Body of pancreas (tissue), 4 donors: Measurements from ENCODE around the gene NRP2.

Experiments
- POLR2A ChIP-seq, 3 donors: fragments of 450-650 bp; IDR thresholded peaks; one replicate each; pipeline ENCODE4 v1.6.1; 2016; ENCODE audit warnings: antibody characterized with exemption in 3 of 3, mild to moderate bottlenecking in 2 of 3
- TF ChIP-seq, protein P1 (sequence below), 7 experiments: fragments of 450-650 bp in 4 of 7; fragments of 200-600 bp in 3 of 7; sonication (generic) in 3 of 7; IDR thresholded peaks; one replicate each; pipeline ENCODE4 v1.5.1; 2016 to 2019; ENCODE audit warnings: antibody characterized with exemption in 7 of 7

DNA sequence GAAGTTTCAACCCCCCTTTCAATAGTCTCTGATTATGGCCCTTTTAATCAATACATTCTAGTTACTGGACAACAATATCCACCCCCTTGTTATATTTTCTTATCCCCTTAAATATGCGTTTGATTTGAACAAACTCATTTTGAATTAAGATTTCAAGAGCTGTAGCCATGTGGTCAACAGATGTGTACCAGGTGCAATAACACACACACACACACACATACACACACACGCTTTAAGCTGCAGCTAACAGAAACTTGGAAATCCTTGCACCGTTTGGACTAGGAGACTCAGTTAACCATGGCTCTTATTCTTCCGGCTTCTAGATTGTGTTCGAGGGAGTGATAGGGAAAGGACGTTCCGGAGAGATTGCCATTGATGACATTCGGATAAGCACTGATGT is 82.8 kb downstream of the NRP2 start:
- no peak for TF ChIP-seq POLR2A (IDR thresholded peaks at IDR 0.05)
- TF ChIP-seq, protein P1, sequence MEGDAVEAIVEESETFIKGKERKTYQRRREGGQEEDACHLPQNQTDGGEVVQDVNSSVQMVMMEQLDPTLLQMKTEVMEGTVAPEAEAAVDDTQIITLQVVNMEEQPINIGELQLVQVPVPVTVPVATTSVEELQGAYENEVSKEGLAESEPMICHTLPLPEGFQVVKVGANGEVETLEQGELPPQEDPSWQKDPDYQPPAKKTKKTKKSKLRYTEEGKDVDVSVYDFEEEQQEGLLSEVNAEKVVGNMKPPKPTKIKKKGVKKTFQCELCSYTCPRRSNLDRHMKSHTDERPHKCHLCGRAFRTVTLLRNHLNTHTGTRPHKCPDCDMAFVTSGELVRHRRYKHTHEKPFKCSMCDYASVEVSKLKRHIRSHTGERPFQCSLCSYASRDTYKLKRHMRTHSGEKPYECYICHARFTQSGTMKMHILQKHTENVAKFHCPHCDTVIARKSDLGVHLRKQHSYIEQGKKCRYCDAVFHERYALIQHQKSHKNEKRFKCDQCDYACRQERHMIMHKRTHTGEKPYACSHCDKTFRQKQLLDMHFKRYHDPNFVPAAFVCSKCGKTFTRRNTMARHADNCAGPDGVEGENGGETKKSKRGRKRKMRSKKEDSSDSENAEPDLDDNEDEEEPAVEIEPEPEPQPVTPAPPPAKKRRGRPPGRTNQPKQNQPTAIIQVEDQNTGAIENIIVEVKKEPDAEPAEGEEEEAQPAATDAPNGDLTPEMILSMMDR (IDR thresholded peaks at IDR 0.05) = no peak
